ENCODE measurements around the gene TMC3. TPM values are rescaled to one million over a fixed set of nuclear protein-coding genes. Genes with fewer than 3 reads are reported as not detected.

Gene TMC3
- total RNA-seq, 1 donor from 2014 or later = 0.52 TPM

- FAIRE-seq = no peak
- Histone ChIP-seq H3K9ac (ENCODE audit: low read length) (no peak overlapping the region), H3K4me1 (ENCODE audit: insufficient read depth, low read length) (peaks cover 9% of the 10 kb centered on the region), H3K36me3 (ENCODE audit: insufficient read depth, low read length) (no peaks in the 10 kb centered on the region), H3K27me3 (ENCODE audit: insufficient read depth, low read length) (peaks cover 9% of the 10 kb centered on the region), H3K27ac (ENCODE audit: low read depth, low read length) (no peak overlapping the region), H3K4me2 (ENCODE audit: low read length) (no peak overlapping the region), H2AFZ (ENCODE audit: low read depth, low read length) (no peak overlapping the region), H3K4me3 (ENCODE audit: insufficient read depth, low read depth, low read length) (no peak overlapping the region), H4K20me1 (ENCODE audit: insufficient read depth, low read length) (no peaks in the 10 kb centered on the region), H3K9me3 (ENCODE audit: insufficient read depth, low read depth, low read length) (no peaks in the 10 kb centered on the region), H3K79me2 (ENCODE audit: insufficient read depth, low read length) (no peaks in the 10 kb centered on the region)
- peaks cover 6% of the 10 kb centered on the region for H3K27me3 Mint-ChIP-seq (ENCODE audit: low read depth, unreplicated experiment)
- TF ChIP-seq, protein P1, sequence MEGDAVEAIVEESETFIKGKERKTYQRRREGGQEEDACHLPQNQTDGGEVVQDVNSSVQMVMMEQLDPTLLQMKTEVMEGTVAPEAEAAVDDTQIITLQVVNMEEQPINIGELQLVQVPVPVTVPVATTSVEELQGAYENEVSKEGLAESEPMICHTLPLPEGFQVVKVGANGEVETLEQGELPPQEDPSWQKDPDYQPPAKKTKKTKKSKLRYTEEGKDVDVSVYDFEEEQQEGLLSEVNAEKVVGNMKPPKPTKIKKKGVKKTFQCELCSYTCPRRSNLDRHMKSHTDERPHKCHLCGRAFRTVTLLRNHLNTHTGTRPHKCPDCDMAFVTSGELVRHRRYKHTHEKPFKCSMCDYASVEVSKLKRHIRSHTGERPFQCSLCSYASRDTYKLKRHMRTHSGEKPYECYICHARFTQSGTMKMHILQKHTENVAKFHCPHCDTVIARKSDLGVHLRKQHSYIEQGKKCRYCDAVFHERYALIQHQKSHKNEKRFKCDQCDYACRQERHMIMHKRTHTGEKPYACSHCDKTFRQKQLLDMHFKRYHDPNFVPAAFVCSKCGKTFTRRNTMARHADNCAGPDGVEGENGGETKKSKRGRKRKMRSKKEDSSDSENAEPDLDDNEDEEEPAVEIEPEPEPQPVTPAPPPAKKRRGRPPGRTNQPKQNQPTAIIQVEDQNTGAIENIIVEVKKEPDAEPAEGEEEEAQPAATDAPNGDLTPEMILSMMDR (IDR thresholded peaks at IDR 0.05; ENCODE audit: insufficient read depth, low read depth, low read length) = no peak
- no peak for TF ChIP-seq EZH2 (IDR thresholded peaks at IDR 0.05; ENCODE audit: insufficient read depth, low read length)
- no peak overlapping the region for H3K4me3 Mint-ChIP-seq (ENCODE audit: unreplicated experiment)
- no peak for DNase-seq (ENCODE audit: low read depth)
- no peak overlapping the region for H3K27ac Mint-ChIP-seq (ENCODE audit: unreplicated experiment)
- H3K4me1 Mint-ChIP-seq (ENCODE audit: low read depth, unreplicated experiment) = peaks cover 10% of the 10 kb centered on the region
- H3K9me3 Mint-ChIP-seq (ENCODE audit: unreplicated experiment) = no peaks in the 10 kb centered on the region
- no peaks in the 10 kb centered on the region for H3K36me3 Mint-ChIP-seq (ENCODE audit: low read depth, unreplicated experiment)
Observed at GRCh38 chr15:81339851-81340250, 34.2 kb downstream of the TMC3 start.

DNA sequence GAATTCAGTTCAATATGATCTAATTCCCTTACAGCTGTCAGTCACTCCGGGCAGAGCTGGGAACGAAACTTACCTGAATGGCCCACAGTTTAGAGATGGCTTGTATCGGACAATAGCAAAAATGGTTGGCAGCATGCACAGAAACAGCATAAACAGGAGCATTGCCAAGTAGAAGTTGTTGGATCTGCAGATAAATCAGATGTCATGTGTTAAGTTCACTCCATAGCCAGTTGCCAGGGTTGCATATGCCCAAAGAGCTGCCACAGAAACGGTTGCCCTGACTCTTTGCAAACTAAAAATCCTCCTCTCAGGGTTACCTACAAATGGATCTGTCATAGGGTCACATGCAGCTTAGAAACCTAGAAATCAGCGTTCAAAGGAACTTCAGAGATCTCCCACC lies 34.7 kb downstream of the TMC3 start:
- Histone ChIP-seq H3K79me2 (ENCODE audit: insufficient read depth, low read length) (no peaks in the 10 kb centered on the region), H2AFZ (ENCODE audit: low read depth, low read length) (no peak overlapping the region), H3K27me3 (ENCODE audit: insufficient read depth, low read length) (peaks cover 9% of the 10 kb centered on the region), H3K36me3 (ENCODE audit: insufficient read depth, low read length) (no peaks in the 10 kb centered on the region), H3K9ac (ENCODE audit: low read length) (no peak overlapping the region), H4K20me1 (ENCODE audit: insufficient read depth, low read length) (no peaks in the 10 kb centered on the region), H3K4me1 (ENCODE audit: insufficient read depth, low read length) (peaks cover 9% of the 10 kb centered on the region), H3K4me3 (ENCODE audit: insufficient read depth, low read depth, low read length) (no peak overlapping the region), H3K4me2 (ENCODE audit: low read length) (no peak overlapping the region), H3K27ac (ENCODE audit: low read depth, low read length) (no peak overlapping the region), H3K9me3 (ENCODE audit: insufficient read depth, low read depth, low read length) (no peaks in the 10 kb centered on the region)
- peaks cover 10% of the 10 kb centered on the region for H3K4me1 Mint-ChIP-seq (ENCODE audit: low read depth, unreplicated experiment)
- H3K27ac Mint-ChIP-seq (ENCODE audit: unreplicated experiment) = no peak overlapping the region
- H3K27me3 Mint-ChIP-seq (ENCODE audit: low read depth, unreplicated experiment) = peaks cover 6% of the 10 kb centered on the region
- DNase-seq (ENCODE audit: low read depth) (no peak), FAIRE-seq (no peak)
- TF ChIP-seq EZH2 (IDR thresholded peaks at IDR 0.05; ENCODE audit: insufficient read depth, low read length) = no peak
- H3K4me3 Mint-ChIP-seq (ENCODE audit: unreplicated experiment) = no peak overlapping the region
- H3K36me3 Mint-ChIP-seq (ENCODE audit: low read depth, unreplicated experiment) = no peaks in the 10 kb centered on the region
- H3K9me3 Mint-ChIP-seq (ENCODE audit: unreplicated experiment) = no peaks in the 10 kb centered on the region

DNA sequence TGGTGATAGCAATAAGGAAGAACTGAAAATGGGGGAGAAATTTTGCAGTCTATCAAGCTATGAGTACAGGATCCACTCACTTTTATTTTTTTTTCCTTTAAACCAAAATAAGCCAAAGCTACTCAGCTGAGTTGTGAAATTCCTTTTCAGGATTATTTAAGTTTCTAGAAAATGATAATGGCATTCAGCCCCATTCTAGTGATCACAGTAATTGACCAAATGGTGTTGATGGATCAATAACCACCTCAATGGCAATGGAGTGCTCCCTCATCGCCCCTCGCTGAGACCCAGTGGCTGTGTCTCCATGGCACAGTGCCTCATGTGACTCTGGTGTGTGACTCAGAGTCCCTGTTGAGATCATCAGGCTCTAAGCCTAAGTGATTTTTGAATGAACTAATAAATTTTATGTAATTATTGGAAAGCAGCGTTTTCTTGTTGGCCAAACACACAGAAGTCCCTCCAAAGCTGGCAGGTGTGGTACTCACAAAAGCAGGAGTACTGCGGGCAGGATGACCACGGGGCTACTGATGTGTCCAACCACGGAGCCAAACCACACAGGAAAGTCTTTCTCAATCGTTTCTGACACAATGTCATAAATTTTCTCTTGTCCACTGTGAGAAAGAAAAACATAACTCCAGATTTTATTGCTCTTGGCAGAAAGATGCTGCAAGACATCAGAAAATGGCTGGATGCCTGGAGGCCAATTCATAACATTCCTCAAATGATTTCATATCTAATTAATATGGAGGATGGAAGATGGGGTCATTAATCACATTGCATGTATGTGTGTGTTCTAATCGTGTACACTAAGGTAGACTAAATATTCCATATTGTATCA lies 35.6 kb downstream of the TMC3 start:
- peak; percentile 85 for FAIRE-seq
- H3K27me3 Mint-ChIP-seq (ENCODE audit: low read depth, unreplicated experiment) = peaks cover 2% of the 10 kb centered on the region
- Histone ChIP-seq H2AFZ (ENCODE audit: low read depth, low read length) (no peak overlapping the region), H3K4me3 (ENCODE audit: insufficient read depth, low read depth, low read length) (no peak overlapping the region), H3K27me3 (ENCODE audit: insufficient read depth, low read length) (peaks cover 8% of the 10 kb centered on the region), H3K79me2 (ENCODE audit: insufficient read depth, low read length) (no peaks in the 10 kb centered on the region), H4K20me1 (ENCODE audit: insufficient read depth, low read length) (no peaks in the 10 kb centered on the region), H3K36me3 (ENCODE audit: insufficient read depth, low read length) (no peaks in the 10 kb centered on the region), H3K4me2 (ENCODE audit: low read length) (peak overlapping the region; percentile 24), H3K9me3 (ENCODE audit: insufficient read depth, low read depth, low read length) (no peaks in the 10 kb centered on the region), H3K4me1 (ENCODE audit: insufficient read depth, low read length) (peaks cover 9% of the 10 kb centered on the region), H3K27ac (ENCODE audit: low read depth, low read length) (no peak overlapping the region), H3K9ac (ENCODE audit: low read length) (no peak overlapping the region)
- peaks cover 10% of the 10 kb centered on the region for H3K4me1 Mint-ChIP-seq (ENCODE audit: low read depth, unreplicated experiment)
- no peak overlapping the region for H3K27ac Mint-ChIP-seq (ENCODE audit: unreplicated experiment)
- H3K4me3 Mint-ChIP-seq (ENCODE audit: unreplicated experiment) = no peak overlapping the region
- DNase-seq (ENCODE audit: low read depth) = peak; percentile 96
- no peaks in the 10 kb centered on the region for H3K36me3 Mint-ChIP-seq (ENCODE audit: low read depth, unreplicated experiment)
- TF ChIP-seq, protein P1 (IDR thresholded peaks at IDR 0.05; ENCODE audit: insufficient read depth, low read depth, low read length) = no peak
- TF ChIP-seq EZH2 (IDR thresholded peaks at IDR 0.05; ENCODE audit: insufficient read depth, low read length) = no peak
- H3K9me3 Mint-ChIP-seq (ENCODE audit: unreplicated experiment) = no peaks in the 10 kb centered on the region
